HG03378 (cell line): ENCODE data around the gene NLE1.

Experiments
- ATAC-seq: cut with Tn5 transposase; IDR thresholded peaks from one replicate; pipeline ENCODE4 v1.9.1; 2021; ENCODE audit warnings: mild to moderate bottlenecking, moderate library complexity; ENCODE audit not compliant: unreplicated experiment

Gene NLE1

DNA sequence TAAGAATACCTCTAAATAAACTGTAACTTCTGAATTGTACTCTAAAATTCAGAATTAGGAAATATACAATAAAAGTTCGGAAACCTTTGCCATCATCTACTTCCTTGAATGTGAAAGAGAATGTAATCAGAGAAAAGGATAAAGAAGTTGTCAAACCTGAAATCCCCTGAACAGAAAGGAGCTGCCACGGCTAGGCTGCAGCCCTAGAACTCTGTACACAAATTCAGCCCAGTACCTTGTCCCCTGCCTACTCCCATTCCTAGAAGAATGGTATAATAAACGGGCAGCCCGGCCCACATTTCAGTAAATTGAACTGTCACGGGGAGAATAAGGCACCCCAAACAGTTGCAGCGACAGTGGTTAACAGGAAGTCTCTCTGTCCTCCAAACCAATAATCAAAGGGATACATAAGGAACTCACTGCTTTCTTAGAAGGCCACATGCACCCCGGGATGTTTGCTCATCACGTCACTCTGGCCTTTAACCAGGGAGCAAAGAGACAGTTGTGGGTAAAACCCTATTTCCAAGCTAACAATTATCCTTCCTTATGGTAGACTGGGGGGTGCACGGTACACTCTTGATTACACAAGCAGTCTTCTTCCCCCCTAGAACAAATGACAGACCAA is 54.3 kb downstream of the NLE1 start:
- no peak for ATAC-seq

- no peak for ATAC-seq
These were observed 55.1 kb downstream of the NLE1 start for GRCh38 chr17:35086931-35087573.

DNA sequence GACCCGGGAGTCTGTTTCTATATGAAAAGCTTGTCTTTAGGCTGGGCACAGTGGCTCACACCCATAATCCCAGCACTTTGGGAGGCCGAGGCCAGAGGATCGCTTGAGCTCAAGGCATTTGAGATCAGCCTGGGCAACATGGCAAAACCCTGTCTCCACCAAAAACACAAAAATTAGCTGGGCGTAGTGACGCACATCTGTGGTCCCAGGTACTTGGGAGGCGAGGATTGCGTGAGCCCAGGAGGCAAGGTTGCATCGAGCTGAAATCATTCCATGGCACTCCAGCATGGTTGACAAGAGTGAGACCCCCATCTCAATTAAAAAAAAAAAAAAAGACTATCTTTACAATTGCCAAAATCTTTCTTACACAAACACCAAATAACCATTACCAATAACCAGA is 55.9 kb downstream of the NLE1 start:
- ATAC-seq, result no peak

DNA sequence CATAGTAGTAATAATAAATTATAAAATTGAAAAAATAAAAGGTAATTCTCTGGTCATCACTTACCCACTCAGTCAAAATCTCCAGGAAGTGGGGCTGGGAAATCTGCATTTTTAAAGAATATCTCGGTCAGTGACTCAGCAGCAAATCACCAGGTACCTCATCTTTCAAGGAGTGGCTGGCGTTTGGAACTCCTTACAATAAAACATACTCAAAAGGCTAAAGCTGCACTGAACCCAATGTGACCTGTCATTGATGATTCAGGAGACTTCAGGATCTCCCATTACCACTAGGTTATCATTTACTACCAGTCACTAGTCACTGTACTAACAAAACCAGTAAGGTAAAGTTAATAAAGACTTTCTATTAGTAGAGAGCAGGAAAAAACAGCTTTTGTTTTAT is 57.1 kb downstream of the NLE1 start:
- ATAC-seq, result no peak

- no peak for ATAC-seq
These were observed 59.0 kb downstream of the NLE1 start for GRCh38 chr17:35083071-35083470.

- ATAC-seq, result no peak
These were observed 59.9 kb downstream of the NLE1 start for GRCh38 chr17:35082073-35082657.

- no peak for ATAC-seq
These were observed 60.5 kb downstream of the NLE1 start for GRCh38 chr17:35081638-35082037.

- peak; percentile 67 for ATAC-seq
These were observed 61.6 kb downstream of the NLE1 start for GRCh38 chr17:35080536-35080935.

DNA sequence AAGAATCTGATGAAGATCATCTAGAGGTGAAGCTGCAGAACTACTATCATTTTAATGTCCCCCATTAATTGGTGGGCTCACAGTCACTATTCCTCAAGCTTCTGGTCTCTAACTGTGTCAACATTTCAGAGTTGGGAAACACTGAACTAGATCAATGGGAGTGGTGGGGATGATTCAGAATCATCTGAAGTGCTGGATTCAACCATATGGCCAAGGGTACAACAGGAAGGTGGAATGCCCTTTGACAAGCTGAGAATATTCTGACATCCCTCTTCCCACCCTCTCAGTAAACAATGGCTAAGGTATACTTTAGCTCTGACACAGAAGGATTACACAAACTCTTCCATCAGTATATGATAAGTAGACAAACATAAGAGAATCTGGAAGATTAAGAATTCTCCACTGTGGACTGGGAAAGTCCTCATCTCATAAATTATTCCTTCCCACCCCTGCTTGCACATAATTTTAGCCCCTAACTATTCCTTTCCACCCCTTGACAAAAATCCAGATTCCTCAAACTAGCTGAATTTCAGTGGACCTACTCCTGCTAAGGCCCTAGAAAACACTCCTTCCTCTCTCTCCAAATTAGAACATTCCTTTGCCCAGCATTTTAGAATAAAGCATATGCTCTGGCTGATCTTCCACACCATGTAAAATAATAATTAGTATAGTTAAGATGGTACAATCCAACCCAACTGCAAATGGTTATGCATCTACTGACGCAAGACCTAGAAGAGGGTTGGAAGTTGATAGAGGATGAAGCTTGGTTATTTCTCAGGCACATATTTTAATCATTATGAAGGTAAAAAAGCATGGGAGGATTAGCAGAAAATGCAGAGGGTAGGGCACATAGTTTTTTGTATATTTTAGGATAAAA is 62.3 kb downstream of the NLE1 start:
- ATAC-seq, result no peak
